ENCODE measurements around the gene ARPIN.
"Not testable (repeated sequence)": the region's sequence is repeated elsewhere in the genome, so short reads cannot be mapped to it uniquely, and the experiment has no call there.

The ARPIN gene

GRCh38 chr15:89860891-89861290 lies 51.9 kb downstream of the ARPIN start:
- TF ChIP-seq CTCF (IDR thresholded peaks at IDR 0.05), result no peak
- H3K36me3 ChIP-seq, result peaks cover 34 to 52% (median 45%) of the 10 kb centered on the region in 3 donors
- intact Hi-C loops (cut with DNase I; ENCODE audit: low total_unique reads), result no loop called here
- no peak overlapping the region for H3K4me3 ChIP-seq
- no peak for DNase-seq
- no peaks in the 10 kb centered on the region for H3K9me3 ChIP-seq
- H3K27me3 ChIP-seq, result no peaks in the 10 kb centered on the region
- no peak overlapping the region for H3K27ac ChIP-seq
- no peaks in the 10 kb centered on the region for H3K4me1 ChIP-seq

GRCh38 chr15:89860431-89860830 lies 52.3 kb downstream of the ARPIN start:
- Histone ChIP-seq H3K4me1 (no peaks in the 10 kb centered on the region), H3K27me3 (no peaks in the 10 kb centered on the region), H3K27ac (no peak overlapping the region), H3K4me3 (no peak overlapping the region), H3K36me3 (peaks cover 34 to 50% (median 40%) of the 10 kb centered on the region in 3 donors), H3K9me3 (no peaks in the 10 kb centered on the region)
- no peak for DNase-seq
- intact Hi-C loops (cut with DNase I; ENCODE audit: low total_unique reads), result no loop called here
- no peak for TF ChIP-seq CTCF (IDR thresholded peaks at IDR 0.05)

- Histone ChIP-seq H3K27ac (no peak overlapping the region), H3K9me3 (no peaks in the 10 kb centered on the region), H3K27me3 (no peaks in the 10 kb centered on the region), H3K36me3 (peaks cover 24 to 37% (median 28%) of the 10 kb centered on the region in 3 donors), H3K4me1 (no peaks in the 10 kb centered on the region), H3K4me3 (no peak overlapping the region)
- DNase-seq, result no peak
- intact Hi-C loops (cut with DNase I; ENCODE audit: low total_unique reads), result no loop called here
- no peak for TF ChIP-seq CTCF (IDR thresholded peaks at IDR 0.05)
Observed at GRCh38 chr15:89858661-89859458, 53.9 kb downstream of the ARPIN start.

- Histone ChIP-seq H3K4me1 (no peaks in the 10 kb centered on the region), H3K27ac (no peak overlapping the region), H3K9me3 (no peaks in the 10 kb centered on the region), H3K27me3 (no peaks in the 10 kb centered on the region), H3K36me3 (peaks cover 15 to 32% (median 29%) of the 10 kb centered on the region in 3 donors), H3K4me3 (no peak overlapping the region)
- intact Hi-C loops (cut with DNase I; ENCODE audit: low total_unique reads), result no loop called here
- no peak for TF ChIP-seq CTCF (IDR thresholded peaks at IDR 0.05)
- no peak for DNase-seq
Observed at GRCh38 chr15:89857673-89858072, 55.1 kb downstream of the ARPIN start.

- peaks cover 11 to 34% (median 31%) of the 10 kb centered on the region in 3 donors for H3K36me3 ChIP-seq
Observed at GRCh38 chr15:89855948-89856347, 56.8 kb downstream of the ARPIN start.

GRCh38 chr15:89854863-89855262 lies 57.9 kb downstream of the ARPIN start:
- DNase-seq; H3K9me3 ChIP-seq; H3K27me3 ChIP-seq; H3K27ac ChIP-seq; H3K4me3 ChIP-seq; intact Hi-C loops (cut with DNase I; ENCODE audit: low total_unique reads); H3K4me1 ChIP-seq: not testable (repeated sequence)
- peaks cover 11 to 33% (median 24%) of the 10 kb centered on the region in 3 donors for H3K36me3 ChIP-seq

More at GRCh38 chr15:89855948-89856347, 56.8 kb downstream of the ARPIN start:
- DNase-seq, result no peak
- no peak overlapping the region for H3K27ac ChIP-seq
- no peaks in the 10 kb centered on the region for H3K27me3 ChIP-seq
- no peaks in the 10 kb centered on the region for H3K9me3 ChIP-seq
- no peak overlapping the region for H3K4me3 ChIP-seq
- TF ChIP-seq CTCF (IDR thresholded peaks at IDR 0.05), result no peak
- intact Hi-C loops (cut with DNase I; ENCODE audit: low total_unique reads), result no loop called here
- no peaks in the 10 kb centered on the region for H3K4me1 ChIP-seq

Data from tibial artery (tissue), 4 donors.